ENCODE measurements around the gene IQCK. TPM values are rescaled to one million over a fixed set of nuclear protein-coding genes. Genes with fewer than 3 reads are reported as not detected.

The IQCK gene
- total RNA-seq, 2 donors from 2014 or later: 13.1 to 13.2 TPM

GRCh38 chr16:19722981-19723380 is 4.9 kb downstream of the IQCK start:
- Histone ChIP-seq H3K4me3 (no peak overlapping the region), H3K27me3 (no peaks in the 10 kb centered on the region), H3K27ac (no peak overlapping the region), H3K9me3 (no peaks in the 10 kb centered on the region), H3K4me1 (peaks cover 6% of the 10 kb centered on the region), H3K9ac (ENCODE audit: low read depth in 2 of 2, low read length in 2 of 2) (no peak overlapping the region), H3K36me3 (no peaks in the 10 kb centered on the region)
- no peak for TF ChIP-seq CTCF (IDR thresholded peaks at IDR 0.05)
- DNase-seq: no peak
- intact Hi-C loops (cut with DNase I): no loop called here

- intact Hi-C loops (cut with DNase I): no loop called here
- Histone ChIP-seq H3K9ac (ENCODE audit: low read depth in 2 of 2, low read length in 2 of 2) (no peak overlapping the region), H3K4me3 (no peak overlapping the region), H3K27ac (no peak overlapping the region), H3K27me3 (no peaks in the 10 kb centered on the region), H3K4me1 (no peaks in the 10 kb centered on the region), H3K9me3 (no peaks in the 10 kb centered on the region), H3K36me3 (no peaks in the 10 kb centered on the region)
- no peak for DNase-seq
- no peak for TF ChIP-seq CTCF (IDR thresholded peaks at IDR 0.05)
These were observed 10.5 kb downstream of the IQCK start for GRCh38 chr16:19728636-19728965.

- no peaks in the 10 kb centered on the region for H3K4me1 ChIP-seq
- DNase-seq: no peak
- no peak overlapping the region for H3K4me3 ChIP-seq
- H3K9me3 ChIP-seq: no peaks in the 10 kb centered on the region
- no peak for TF ChIP-seq CTCF (IDR thresholded peaks at IDR 0.05)
- no peak overlapping the region for H3K9ac ChIP-seq (ENCODE audit: low read depth in 2 of 2, low read length in 2 of 2)
- H3K36me3 ChIP-seq: no peaks in the 10 kb centered on the region
- no peak overlapping the region for H3K27ac ChIP-seq
- intact Hi-C loops (cut with DNase I): no loop called here
- H3K27me3 ChIP-seq: no peaks in the 10 kb centered on the region
These were observed 15.5 kb downstream of the IQCK start for GRCh38 chr16:19733551-19733950.

GRCh38 chr16:19735074-19735867 is 17.2 kb downstream of the IQCK start:
- TF ChIP-seq CTCF (IDR thresholded peaks at IDR 0.05): no peak
- Histone ChIP-seq H3K9ac (ENCODE audit: low read depth in 2 of 2, low read length in 2 of 2) (no peak overlapping the region), H3K27ac (no peak overlapping the region), H3K4me3 (no peak overlapping the region), H3K9me3 (no peaks in the 10 kb centered on the region), H3K27me3 (no peaks in the 10 kb centered on the region), H3K4me1 (no peaks in the 10 kb centered on the region), H3K36me3 (no peaks in the 10 kb centered on the region)
- DNase-seq: no peak
- intact Hi-C loops (cut with DNase I): no loop called here

- H3K9me3 ChIP-seq: no peaks in the 10 kb centered on the region
- no peaks in the 10 kb centered on the region for H3K4me1 ChIP-seq
- no peak overlapping the region for H3K9ac ChIP-seq (ENCODE audit: low read depth in 2 of 2, low read length in 2 of 2)
- H3K27ac ChIP-seq: no peak overlapping the region
- TF ChIP-seq CTCF (IDR thresholded peaks at IDR 0.05): no peak
- H3K36me3 ChIP-seq: no peaks in the 10 kb centered on the region
- H3K27me3 ChIP-seq: no peaks in the 10 kb centered on the region
- intact Hi-C loops (cut with DNase I): no loop called here
- no peak overlapping the region for H3K4me3 ChIP-seq
- DNase-seq: no peak
These were observed 19.4 kb downstream of the IQCK start for GRCh38 chr16:19737306-19738038.
